H1 (cell line): ENCODE results near the gene HIPK2. TPM values are rescaled to one million over a fixed set of nuclear protein-coding genes. Genes with fewer than 3 reads are reported as not detected.

ENCODE experiments used
- CTCF ChIA-PET: fragments of 300-600 bp; sonication (Branson Sonifier 250); formaldehyde crosslinking; loops from one replicate; lab custom pipeline; 2021; ENCODE audit not compliant: partially characterized antibody; lab: Charles Lee
- POLR2A ChIA-PET: fragments of 300-600 bp; sonication (Branson Sonifier 250); formaldehyde crosslinking; loops from one replicate; lab custom pipeline; 2021; ENCODE audit warnings: inconsistent platforms; ENCODE audit not compliant: partially characterized antibody; lab: Charles Lee
- DNase-seq, 2 experiments: peaks; one replicate each; pipeline versions ENCODE4 v3.0.0 to v3.0.0-alpha.2; 2010 to 2022; ENCODE audit warnings: low spot score in 2 of 2, low read depth in 1 of 2, mixed read lengths in 1 of 2
- FAIRE-seq: peaks from 2 replicates; lab custom pipeline; 2011; peaks lifted over from hg19 to GRCh38; lab: Jason Lieb, UNC
- H2AFZ ChIP-seq: 2 replicates; pipeline ENCODE4 v1.8.1; 2012; ENCODE audit warnings: low read length, inconsistent platforms
- H2AK5ac ChIP-seq: 2 replicates; pipeline ENCODE4 v1.6.1; 2013; ENCODE audit warnings: low read depth, low read length
- H2BK120ac ChIP-seq: replicated peaks from 2 replicates; pipeline ENCODE3; 2013; ENCODE audit warnings: low read depth, low read length, inconsistent platforms
- H2BK12ac ChIP-seq: 2 replicates; pipeline ENCODE4 v1.6.1; 2013; ENCODE audit warnings: low read depth, low read length
- H2BK15ac ChIP-seq: 2 replicates; pipeline ENCODE4 v1.6.1; 2013; ENCODE audit warnings: low read length
- H2BK20ac ChIP-seq: 2 replicates; pipeline ENCODE4 v1.6.1; 2013; ENCODE audit warnings: low read length
- H2BK5ac ChIP-seq: 2 replicates; pipeline ENCODE4 v1.6.1; 2013; ENCODE audit warnings: low read depth, low read length
- H3K14ac ChIP-seq: 2 replicates; pipeline ENCODE4 v1.6.1; 2013; ENCODE audit warnings: inconsistent platforms; ENCODE audit not compliant: insufficient read length
- H3K18ac ChIP-seq: 2 replicates; pipeline ENCODE4 v1.6.1; 2013; ENCODE audit warnings: low read length; ENCODE audit errors: extremely low read depth
- H3K23ac ChIP-seq: 2 replicates; pipeline ENCODE4 v1.6.1; 2013; ENCODE audit warnings: inconsistent platforms; ENCODE audit not compliant: insufficient read length
- H3K23me2 ChIP-seq: 2 replicates; pipeline ENCODE4 v1.6.1; 2013; ENCODE audit warnings: low read depth, low read length
- H3K27ac ChIP-seq: 2 replicates; pipeline ENCODE4 v1.6.1; 2011; ENCODE audit warnings: low read depth, low read length, inconsistent platforms
- H3K27me3 ChIP-seq, 4 experiments: replicated peaks in 1 of 4; 1 replicate in 1 of 4; 2 replicates in 3 of 4; pipeline versions ENCODE4 v1.6.1 to v1.8.1; 2011 to 2013; ENCODE audit warnings: low read length in 3 of 4, mild to moderate bottlenecking in 3 of 4, inconsistent platforms in 2 of 4, mixed read lengths in 2 of 4, moderate library complexity in 1 of 4; ENCODE audit not compliant: control insufficient read depth in 3 of 4, insufficient read depth in 3 of 4; ENCODE audit errors: extremely low read depth in 1 of 4
- H3K36me3 ChIP-seq, 4 experiments: 2 replicates each; pipeline versions ENCODE4 v1.6.1 to v1.8.1; 2011 to 2013; ENCODE audit warnings: mild to moderate bottlenecking in 4 of 4, low read length in 3 of 4, moderate library complexity in 2 of 4, control low read depth in 1 of 4, inconsistent platforms in 1 of 4; ENCODE audit not compliant: insufficient read depth in 4 of 4, control insufficient read depth in 2 of 4
- H3K4ac ChIP-seq: replicated peaks from 2 replicates; pipeline ENCODE3; 2013; ENCODE audit warnings: low read length, low read depth, mixed read lengths, inconsistent platforms; ENCODE audit not compliant: insufficient read length
- H3K4me1 ChIP-seq, 4 experiments: replicated peaks in 1 of 4; 1 replicate in 1 of 4; 2 replicates in 3 of 4; pipeline versions ENCODE4 v1.6.1 to v1.8.1; 2011 to 2013; ENCODE audit warnings: low read length in 3 of 4, inconsistent platforms in 2 of 4, mixed read lengths in 1 of 4; ENCODE audit not compliant: insufficient read depth in 4 of 4, control insufficient read depth in 3 of 4
- H3K4me2 ChIP-seq, 2 experiments: 2 replicates each; pipeline versions ENCODE4 v1.6.1 to v1.8.1; 2011 to 2013; ENCODE audit warnings: low read depth in 2 of 2, low read length in 2 of 2, control low read depth in 1 of 2, inconsistent platforms in 1 of 2, mild to moderate bottlenecking in 1 of 2; ENCODE audit not compliant: insufficient read depth in 1 of 2
- H3K4me3 ChIP-seq, 4 experiments: fragments of 200-600, 300-600 bp in 1 of 4; sonication (generic), shearing (Covaris generic), sonication (Bioruptor Twin) in 1 of 4; 2 replicates each; pipeline versions ENCODE4 v1.5.1 to v1.8.1; 2011 to 2016; ENCODE audit warnings: low read length in 4 of 4, low read depth in 3 of 4, control low read depth in 2 of 4, inconsistent platforms in 2 of 4, mild to moderate bottlenecking in 2 of 4, mixed read lengths in 1 of 4, moderate library complexity in 1 of 4; ENCODE audit not compliant: insufficient read depth in 2 of 4; ENCODE audit errors: extremely low read depth in 1 of 4
- H3K56ac ChIP-seq: replicated peaks from 2 replicates; pipeline ENCODE3; 2013; ENCODE audit warnings: low read depth, mild to moderate bottlenecking, mixed read lengths, low read length, inconsistent platforms; ENCODE audit not compliant: insufficient read length
- H3K79me1 ChIP-seq: 2 replicates; pipeline ENCODE4 v1.6.1; 2013; ENCODE audit warnings: low read depth, low read length, control low read depth
- H3K79me2 ChIP-seq, 2 experiments: 2 replicates each; pipeline versions ENCODE4 v1.6.1 to v1.8.1; 2012 to 2013; ENCODE audit warnings: low read length in 2 of 2, mild to moderate bottlenecking in 2 of 2, inconsistent platforms in 1 of 2; ENCODE audit not compliant: insufficient read depth in 2 of 2, control insufficient read depth in 1 of 2
- H3K9ac ChIP-seq, 4 experiments: replicated peaks in 1 of 4; 1 replicate in 1 of 4; 2 replicates in 3 of 4; pipeline versions ENCODE4 v1.6.1 to v1.8.1; 2011 to 2013; ENCODE audit warnings: low read depth in 3 of 4, low read length in 3 of 4, control low read depth in 2 of 4, mild to moderate bottlenecking in 2 of 4, moderate library complexity in 2 of 4, inconsistent platforms in 1 of 4; ENCODE audit errors: extremely low read depth in 1 of 4
- H3K9me3 ChIP-seq, 2 experiments: 2 replicates each; pipeline versions ENCODE4 v1.6.1 to v1.8.1; 2012 to 2013; ENCODE audit warnings: mild to moderate bottlenecking in 2 of 2, moderate library complexity in 2 of 2, control low read depth in 1 of 2, inconsistent platforms in 1 of 2, low read depth in 1 of 2, low read length in 1 of 2, mixed read lengths in 1 of 2; ENCODE audit not compliant: insufficient read depth in 2 of 2
- H4K20me1 ChIP-seq, 2 experiments: replicated peaks in 1 of 2; 2 replicates each; pipeline versions ENCODE3 to v1.8.1; 2011 to 2013; ENCODE audit warnings: inconsistent platforms in 2 of 2, low read length in 2 of 2, mild to moderate bottlenecking in 1 of 2; ENCODE audit not compliant: insufficient read depth in 2 of 2, control insufficient read depth in 1 of 2
- H4K5ac ChIP-seq: 2 replicates; pipeline ENCODE4 v1.6.1; 2013; ENCODE audit warnings: low read length, low read depth, mixed read lengths, inconsistent platforms; ENCODE audit not compliant: insufficient read length
- H4K8ac ChIP-seq: 2 replicates; pipeline ENCODE4 v1.8.0; 2013; ENCODE audit warnings: mild to moderate bottlenecking, moderate library complexity, low read length, inconsistent platforms; ENCODE audit not compliant: insufficient read depth; ENCODE audit errors: extremely low read depth
- H4K91ac ChIP-seq: replicated peaks from 2 replicates; pipeline ENCODE3; 2013; ENCODE audit warnings: low read length, mixed read lengths, inconsistent platforms; ENCODE audit not compliant: insufficient read length
- SIX5 ChIP-seq: IDR thresholded peaks from 2 replicates; pipeline ENCODE4 v1.6.1; 2011; ENCODE audit warnings: mild to moderate bottlenecking, low read depth, low read length
- SUZ12 ChIP-seq: fragments of 200-600 bp; sonication (generic); IDR thresholded peaks from 2 replicates; pipeline ENCODE4 v1.6.1; 2012; ENCODE audit warnings: mild to moderate bottlenecking, inconsistent platforms, low read length, moderate library complexity, mixed read lengths
- WGBS, 2 experiments: shearing (Covaris generic) in 1 of 2; methylation state at CpG; one replicate each; pipeline versions ENCODE4 v1.1.6 to v1.1.7; 2013 to 2015; ENCODE audit warnings: low lambda C conversion rate in 2 of 2, mixed read lengths in 2 of 2, inconsistent platforms in 1 of 2, low coverage in 1 of 2, missing lambda C conversion rate in 1 of 2; ENCODE audit not compliant: insufficient replicate concordance in 2 of 2, insufficient coverage in 1 of 2, insufficient read length in 1 of 2; ENCODE audit errors: extremely low coverage in 1 of 2, missing lambda C conversion rate in 1 of 2; 5-methylcytosine and 5-hydroxymethylcytosine counted together
- polyA plus RNA-seq, 7 experiments: library from polyadenylated mRNA; depleted of rRNA in 3 of 7; stranded (reverse) in 5 of 7; unstranded in 2 of 7; fragments of >200 nt in 5 of 7; fragments of 200-250 nt in 2 of 7; gene quantifications; 1 replicate in 5 of 7; 2 replicates in 1 of 7; 4 replicates in 1 of 7; pipeline versions ENCODE4 v1.2.1 to v1.2.3, GENCODE V29; 2011 to 2013; ENCODE audit warnings: missing spikeins in 2 of 7, mixed read lengths in 2 of 7
- total RNA-seq: library from RNA; stranded (reverse); fragmentation: NEBNext Ultra II Directional; extraction: Animal tissue kit (Norgen Biotek cat#: 25700); gene quantifications from 2 replicates; pipeline ENCODE4 v1.2.1, GENCODE V29; 2021

Gene HIPK2
- total and polyA plus RNA-seq, 2 of the 8 experiments (the other 6 are each of a cell fraction or from before 2014, with no cell fraction given) = 8.3 to 24.3 TPM

- H3K18ac ChIP-seq = no peak overlapping the region; the same call in 1 of the 2 replicates
- H4K20me1 ChIP-seq = no peaks in the 10 kb centered on the region
- H4K8ac ChIP-seq = no peak overlapping the region
- no peak overlapping the region for H2BK20ac ChIP-seq
- DNase-seq (no peak), FAIRE-seq (no peak)
- H3K79me1 ChIP-seq = no peaks in the 10 kb centered on the region
- no peak overlapping the region for H2BK12ac ChIP-seq
- no peak overlapping the region for H3K4ac ChIP-seq
- H3K27me3 ChIP-seq = no peaks in the 10 kb centered on the region
- H2BK120ac ChIP-seq = no peak overlapping the region
- H3K4me3 ChIP-seq = no peak overlapping the region
- H3K79me2 ChIP-seq = no peaks in the 10 kb centered on the region
- H3K9me3 ChIP-seq = no peaks in the 10 kb centered on the region
- H3K27ac ChIP-seq = no peak overlapping the region
- no peak overlapping the region for H3K56ac ChIP-seq
- H2BK15ac ChIP-seq = no peak overlapping the region
- H2AK5ac ChIP-seq = no peak overlapping the region
- H3K23ac ChIP-seq = no peak overlapping the region
- peaks cover 0 to 14% (median 4%) of the 10 kb centered on the region in 4 experiments; a peak in 3 of 7 replicates for H3K4me1 ChIP-seq
- H4K5ac ChIP-seq = no peak overlapping the region
- WGBS, 2 experiments = 80% methylated on average over 15 of the region's 15 CpGs; no CpG with 5 or more reads in 1 of the 2 experiments
- TF ChIP-seq SIX5 (no peak), SUZ12 (no peak)
- no peak overlapping the region; a peak in 1 of 4 replicates for H3K4me2 ChIP-seq
- no peak overlapping the region for H2BK5ac ChIP-seq
- no peak overlapping the region for H4K91ac ChIP-seq
- POLR2A ChIA-PET = interaction anchor here (0.8 kb wide), 1 partner anchor 53 kb away, joined by 4 read pairs; no protein-coding TSS in a partner anchor
- no peaks in the 10 kb centered on the region; a peak in 1 of 8 replicates for H3K36me3 ChIP-seq
- no peak overlapping the region for H2AFZ ChIP-seq
- CTCF ChIA-PET = interaction anchor here (0.6 to 6.3 kb wide), 13 partner anchors 9 to 133 kb away, joined by 3 to 54 read pairs (median 3); no protein-coding TSS in a partner anchor
- H3K23me2 ChIP-seq = no peaks in the 10 kb centered on the region
- H3K14ac ChIP-seq = no peak overlapping the region
- no peak overlapping the region for H3K9ac ChIP-seq
These were observed 210.8 kb downstream of the HIPK2 start for GRCh38 chr7:139566736-139567646.
